K562 (cell line): Measurements from ENCODE around the gene MED22. TPM values are rescaled to one million over a fixed set of nuclear protein-coding genes. Genes with fewer than 3 reads are reported as not detected.

Experiments
- ADNP ChIP-seq: fragments of 200-800 bp; sonication (Bioruptor generic); IDR thresholded peaks from 2 replicates; pipeline ENCODE4 v1.6.1; 2016; ENCODE audit warnings: missing genetic modification characterization, missing compliant biosample characterization
- ATF3 ChIP-seq, 2 experiments: fragments of 450-650 bp in 1 of 2; sonication (generic) in 1 of 2; formaldehyde crosslinking in 1 of 2; IDR thresholded peaks in 1 of 2; conservative IDR thresholded peaks in 1 of 2; 2 replicates each; pipeline versions ENCODE4 v1.6.1 to v1.8.1; 2016 to 2023; ENCODE audit warnings: mild to moderate bottlenecking in 2 of 2, moderate library complexity in 2 of 2, inconsistent platforms in 1 of 2, missing genetic modification reagents in 1 of 2
- BCLAF1 ChIP-seq, 2 experiments: fragments of 450-650 bp in 1 of 2; IDR thresholded peaks; 2 replicates each; pipeline ENCODE4 v1.6.1; 2011 to 2017; ENCODE audit warnings: low read depth in 2 of 2, antibody characterized with exemption in 1 of 2, borderline replicate concordance in 1 of 2, low read length in 1 of 2, mild to moderate bottlenecking in 1 of 2, mixed read lengths in 1 of 2; ENCODE audit not compliant: control insufficient read depth in 1 of 2
- CEBPB ChIP-seq: fragments of 450-650 bp; IDR thresholded peaks from 2 replicates; pipeline ENCODE4 v1.6.1; 2016; ENCODE audit warnings: missing genetic modification characterization, missing compliant biosample characterization
- CREM ChIP-seq: IDR thresholded peaks from 2 replicates; pipeline ENCODE4 v1.6.1; 2014; ENCODE audit warnings: antibody characterized with exemption, low read depth
- DACH1 ChIP-seq: fragments of 450-650 bp; IDR thresholded peaks from 2 replicates; pipeline ENCODE4 v1.6.1; 2018; ENCODE audit not compliant: partially characterized antibody
- EGR1 ChIP-seq: fragments of 450-650 bp; conservative IDR thresholded peaks from 2 replicates; pipeline ENCODE4 v1.6.1; 2017; ENCODE audit warnings: mild to moderate bottlenecking
- EZH2 ChIP-seq: IDR thresholded peaks from 2 replicates; pipeline ENCODE4 v1.6.1; 2012; ENCODE audit warnings: low read depth, mild to moderate bottlenecking, inconsistent platforms, low read length, borderline replicate concordance
- HNRNPUL1 ChIP-seq: fragments of 200-400 bp; formaldehyde crosslinking; IDR thresholded peaks from 2 replicates; pipeline ENCODE4 v1.6.1; 2017; ENCODE audit warnings: low read length
- ILK ChIP-seq: fragments of 450-650 bp; IDR thresholded peaks from 2 replicates; pipeline ENCODE4 v1.6.1; 2016; ENCODE audit warnings: missing genetic modification characterization, low read depth, mild to moderate bottlenecking, missing compliant biosample characterization, moderate library complexity, borderline replicate concordance
- KDM2B ChIP-seq: fragments of 250-450 bp; sonication (Bioruptor Pico); IDR thresholded peaks from 2 replicates; pipeline ENCODE4 v1.8.0; 2021; ENCODE audit warnings: mild to moderate bottlenecking, moderate library complexity
- KDM5B ChIP-seq: fragments of 200-600 bp; sonication (generic); IDR thresholded peaks from 2 replicates; pipeline ENCODE4 v1.6.1; 2012; ENCODE audit warnings: low read depth, mild to moderate bottlenecking, moderate library complexity, low read length, control low read depth, inconsistent platforms; ENCODE audit not compliant: insufficient replicate concordance
- NELFE ChIP-seq: IDR thresholded peaks from 2 replicates; pipeline ENCODE4 v1.6.1; 2011; ENCODE audit warnings: mild to moderate bottlenecking; ENCODE audit not compliant: insufficient read depth, insufficient read length
- NFXL1 ChIP-seq: fragments of 450-650 bp; formaldehyde crosslinking; IDR thresholded peaks from 2 replicates; pipeline ENCODE4 v1.4.0; 2021; ENCODE audit warnings: mild to moderate bottlenecking
- PHF21A ChIP-seq: fragments of 450-650 bp; IDR thresholded peaks from 2 replicates; pipeline ENCODE4 v1.6.1; 2017; ENCODE audit warnings: low read depth, borderline replicate concordance
- POLR2A ChIP-seq: fragments of 450-650 bp; conservative IDR thresholded peaks from 2 replicates; pipeline ENCODE4 v1.6.1; 2016
- POLR3A ChIP-seq: IDR thresholded peaks from 2 replicates; pipeline ENCODE4 v1.6.1; 2011; ENCODE audit warnings: borderline replicate concordance, mild to moderate bottlenecking, moderate library complexity; ENCODE audit not compliant: insufficient read length, insufficient read depth; ENCODE audit errors: extremely low read depth
- RB1 ChIP-seq: fragments of 450-650 bp; IDR thresholded peaks from 2 replicates; pipeline ENCODE4 v1.6.1; 2017; ENCODE audit warnings: low read depth, mild to moderate bottlenecking
- RBM14 ChIP-seq: fragments of 200-400 bp; formaldehyde crosslinking; IDR thresholded peaks from 2 replicates; pipeline ENCODE4 v1.6.1; 2018; ENCODE audit warnings: low read depth, mild to moderate bottlenecking, low read length, moderate library complexity, borderline replicate concordance; ENCODE audit not compliant: insufficient read depth
- RHOXF2B ChIP-seq: fragments of 250-450 bp; sonication (Bioruptor Pico); conservative IDR thresholded peaks from 2 replicates; pipeline ENCODE4 v1.5.1; 2021
- SMARCB1 ChIP-seq: IDR thresholded peaks from 2 replicates; pipeline ENCODE4 v1.6.1; 2011; ENCODE audit warnings: improper control_type of control experiment, low read depth; ENCODE audit not compliant: insufficient read length
- SUPT5H ChIP-seq: fragments of 450-650 bp; IDR thresholded peaks from 2 replicates; pipeline ENCODE4 v1.6.1; 2016
- ZC3H4 ChIP-seq: sonication (generic); formaldehyde crosslinking; IDR thresholded peaks from 2 replicates; pipeline ENCODE4 v1.9.0; 2021; ENCODE audit warnings: missing genetic modification reagents, borderline replicate concordance
- ZFX ChIP-seq: sonication (generic); formaldehyde crosslinking; IDR thresholded peaks from 2 replicates; pipeline ENCODE4 v1.8.0; 2022; ENCODE audit warnings: mild to moderate bottlenecking, missing genetic modification reagents, moderate library complexity
- ZNF561 ChIP-seq: fragments of 450-650 bp; formaldehyde crosslinking; conservative IDR thresholded peaks from 2 replicates; pipeline ENCODE4 v1.4.0; 2020; ENCODE audit warnings: mild to moderate bottlenecking, moderate library complexity
- polyA plus RNA-seq, 8 experiments: library from polyadenylated mRNA; depleted of rRNA in 4 of 8; stranded (reverse) in 5 of 8; unstranded in 3 of 8; fragments of >200 nt; fragmentation: Nextera tagmentation in 2 of 8; fragmentation: Illumina TruSeq in 1 of 8; extraction: Ambion mirVana in 2 of 8; extraction: Trizol in 1 of 8; gene quantifications; 2 replicates each; pipeline versions ENCODE4 v1.2.1 to v1.2.3, GENCODE V29; 2011 to 2014; ENCODE audit warnings: inconsistent platforms in 1 of 8, missing spikeins in 1 of 8
- total RNA-seq, 7 experiments: library from RNA; depleted of rRNA in 6 of 7; stranded (reverse); fragments of >200 nt in 6 of 7; fragmentation: Illumina TruSeq in 2 of 7; extraction: Trizol in 2 of 7; gene quantifications; 2 replicates each; pipeline versions ENCODE4 v1.2.1 to v1.2.3, GENCODE V29; 2011 to 2021; ENCODE audit warnings: low replicate concordance in 1 of 7

The MED22 gene
- total and polyA plus RNA-seq, 9 of the 15 experiments (the other 6 are each of a cell fraction or from before 2014, with no cell fraction given), result 0.73 to 35.6 (median 22.3) TPM

GRCh38 chr9:133360400-133361393, 12.8 kb upstream of the MED22 start (continued):
- TF ChIP-seq ATF3 (IDR thresholded peaks at IDR 0.05), result no peak
- no peak for TF ChIP-seq ATF3 (CRISPR knock-in tag; conservative IDR thresholded peaks at IDR 0.05)
- no peak for TF ChIP-seq NELFE
- TF ChIP-seq ADNP (tag), result no peak
- TF ChIP-seq RB1, result no peak
- TF ChIP-seq DACH1, result no peak
- TF ChIP-seq BCLAF1 (IDR thresholded peaks at IDR 0.05; ENCODE audit: borderline replicate concordance in 1 of 2, control insufficient read depth in 1 of 2, low read depth in 2 of 2, low read length in 1 of 2), result 0 out of 4 replicates have a peak, but pooled peaks of 1 of the 2 experiments have one; percentile 31
- no peak for TF ChIP-seq KDM2B (CRISPR knock-in tag)
- TF ChIP-seq POLR2A, result peak; percentile 61
- TF ChIP-seq NFXL1 (CRISPR knock-in tag), result no peak
- no peak for TF ChIP-seq HNRNPUL1
- TF ChIP-seq KDM5B, result no peak
- no peak for TF ChIP-seq ZC3H4 (CRISPR knock-in tag)
- no peak for TF ChIP-seq SMARCB1
- no peak for TF ChIP-seq RHOXF2B (CRISPR knock-in tag)
- TF ChIP-seq SUPT5H, result peak; percentile 61
- TF ChIP-seq CREM, result no peak
- TF ChIP-seq EZH2, result no peak
- TF ChIP-seq ZFX (CRISPR knock-in tag), result no peak
- TF ChIP-seq POLR3A, result no peak
- peak; percentile 30; the same call in 1 of the 2 replicates for TF ChIP-seq EGR1
- no peak for TF ChIP-seq PHF21A
- no peak for TF ChIP-seq RBM14
- no peak for TF ChIP-seq CEBPB (tag)
- no peak for TF ChIP-seq ZNF561 (CRISPR knock-in tag)
- no peak for TF ChIP-seq ILK (tag)
